NB4 (cell line): ENCODE data around the gene ALG5.

Source experiments
- CTCF ChIP-seq: IDR thresholded peaks from one replicate; pipeline ENCODE4 v1.5.1; 2012; ENCODE audit warnings: low read depth, low read length
- MAX ChIP-seq: IDR thresholded peaks from 2 replicates; pipeline ENCODE4 v1.6.1; 2011; ENCODE audit warnings: low read depth, low read length
- POLR2A ChIP-seq: IDR thresholded peaks from 2 replicates; pipeline ENCODE4 v1.6.1; 2011; ENCODE audit warnings: mild to moderate bottlenecking; ENCODE audit not compliant: insufficient read length; ENCODE audit errors: extremely low read depth

- TF ChIP-seq CTCF (no peak), MAX (no peak), POLR2A (no peak)
Observed at GRCh38 chr13:36910545-36910944, 88.6 kb downstream of the ALG5 start.
